Naive thymus-derived CD4-positive, alpha-beta T cell (primary cell): ENCODE data around the gene SPEF1. TPM values are rescaled to one million over a fixed set of nuclear protein-coding genes. Genes with fewer than 3 reads are reported as not detected.

Experiments
- polyA plus RNA-seq, 2 donors: library from polyadenylated mRNA; unstranded; fragments of 300-500 nt; fragmentation: Illumina TruSeq; gene quantifications; one replicate each; pipeline ENCODE4 v1.2.3, GENCODE V29; 2021
- total RNA-seq, 6 experiments: library from RNA in 5 of 6; stranded (reverse) in 5 of 6; gene quantifications; 1 replicate in 5 of 6; 2 replicates in 1 of 6; pipeline ENCODE4 v1.2.3 and lab custom pipeline; 2021 to 2026

Gene SPEF1
- total and polyA plus RNA-seq, 7 experiments from 2014 or later, result 0.24 to 0.32 (median 0.29) TPM; not detected in 4

Other genes starting within 250 kb of the SPEF1 start
- gene GFRA4, start 118.0 kb downstream of the SPEF1 start, total RNA-seq, result not detected
- gene GFRA4, start 118.0 kb downstream of the SPEF1 start, polyA plus RNA-seq, result not detected
- under 1 TPM in 1 of 5 experiments, not detected in 4; 0.20 TPM for gene ADAM33, start 99.4 kb downstream of the SPEF1 start, total RNA-seq
- gene ADAM33, start 99.4 kb downstream of the SPEF1 start, polyA plus RNA-seq, result not detected
- gene SIGLEC1, start 68.8 kb downstream of the SPEF1 start, total RNA-seq, result 1 to 10 TPM in 2 of 5 experiments, under 1 TPM in 2, not detected in 1; 0.34 to 2.1 (median 1.1) TPM
- not detected for gene SIGLEC1, start 68.8 kb downstream of the SPEF1 start, polyA plus RNA-seq
- gene HSPA12B, start 48.8 kb downstream of the SPEF1 start, total RNA-seq, result not detected
- gene HSPA12B, start 48.8 kb downstream of the SPEF1 start, polyA plus RNA-seq, result under 1 TPM; 0.09 to 0.20 TPM
- gene ADISSP, start 13.7 kb downstream of the SPEF1 start, total RNA-seq, result 10 to 100 TPM; 14.0 to 27.4 (median 18.4) TPM
- 10 to 100 TPM; 20.7 to 21.7 TPM for gene ADISSP, start 13.7 kb downstream of the SPEF1 start, polyA plus RNA-seq
- 10 to 100 TPM; 35.3 to 73.6 (median 50.0) TPM for gene CENPB, start 5.3 kb upstream of the SPEF1 start, total RNA-seq
- 1 to 10 TPM; 1.3 to 1.8 TPM for gene CENPB, start 5.3 kb upstream of the SPEF1 start, polyA plus RNA-seq
- 100 to 1,000 TPM; 166 to 392 (median 281) TPM for gene CDC25B, start 14.9 kb upstream of the SPEF1 start, total RNA-seq
- 10 to 100 TPM; 37.0 to 45.7 TPM for gene CDC25B, start 14.9 kb upstream of the SPEF1 start, polyA plus RNA-seq
- 10 to 100 TPM in 4 of 5 experiments, 1 to 10 TPM in 1; 7.9 to 14.0 (median 10.8) TPM for gene AP5S1, start 39.1 kb upstream of the SPEF1 start, total RNA-seq
- gene AP5S1, start 39.1 kb upstream of the SPEF1 start, polyA plus RNA-seq, result 10 to 100 TPM; 19.8 to 25.9 TPM
- 10 to 100 TPM; 23.3 to 49.9 (median 41.5) TPM for gene MAVS, start 65.4 kb upstream of the SPEF1 start, total RNA-seq
- gene MAVS, start 65.4 kb upstream of the SPEF1 start, polyA plus RNA-seq, result 10 to 100 TPM in 1 of 2 donors, 1 to 10 TPM in 1; 3.5 to 10.1 TPM
- gene PANK2, start 107.9 kb upstream of the SPEF1 start, total RNA-seq, result 10 to 100 TPM; 42.4 to 69.7 (median 59.1) TPM
- gene PANK2, start 107.9 kb upstream of the SPEF1 start, polyA plus RNA-seq, result 10 to 100 TPM; 39.0 to 46.9 TPM
- gene RNF24, start 234.1 kb upstream of the SPEF1 start, total RNA-seq, result 10 to 100 TPM in 4 of 5 experiments, 1 to 10 TPM in 1; 6.8 to 22.5 (median 19.4) TPM
- gene RNF24, start 234.1 kb upstream of the SPEF1 start, polyA plus RNA-seq, result 10 to 100 TPM in 1 of 2 donors, 1 to 10 TPM in 1; 9.1 to 12.2 TPM